ENCODE results near the gene IRAK1BP1. TPM values are rescaled to one million over a fixed set of nuclear protein-coding genes. Genes with fewer than 3 reads are reported as not detected.

The IRAK1BP1 gene
- total and polyA plus RNA-seq, 9 of the 15 experiments (the other 6 are each of a cell fraction or from before 2014, with no cell fraction given): 1.8 to 3.7 (median 2.1) TPM

DNA sequence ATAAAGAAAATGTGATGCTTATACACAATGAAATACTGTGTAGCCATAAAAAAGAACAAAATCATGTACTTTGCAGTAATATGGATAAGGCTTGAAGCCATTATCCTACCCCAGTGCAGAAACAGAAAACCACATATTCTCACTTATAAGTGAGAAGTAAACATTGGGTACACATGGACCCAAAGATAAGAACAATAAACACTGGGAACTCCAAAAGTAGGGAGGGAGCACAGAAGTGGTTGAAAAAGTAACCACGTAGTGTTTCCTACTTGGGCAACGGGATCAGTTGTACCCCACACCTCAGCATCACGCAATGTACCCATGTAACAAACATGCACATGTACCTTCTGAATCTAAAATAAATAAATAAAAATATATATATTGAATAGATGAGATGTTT, 8.2 kb downstream of the IRAK1BP1 start:
- no peak overlapping the region for H3K4me3 ChIP-seq
- no peak overlapping the region for H3K27ac ChIP-seq (ENCODE audit: extremely low read depth, low read depth, low read length)
- DNase-seq (ENCODE audit: extremely low read depth in 1 of 4, low spot score in 3 of 4) (no peak), FAIRE-seq (no peak), ATAC-seq (no peak)
- H2AFZ ChIP-seq (ENCODE audit: low read depth, low read length): no peak overlapping the region
- no peaks in the 10 kb centered on the region for H3K4me1 ChIP-seq (replicated peaks in 1 of 2; ENCODE audit: control insufficient read depth in 2 of 2, insufficient read depth in 2 of 2, low read length in 2 of 2)
- TF ChIP-seq E2F3 (CRISPR knock-in tag; IDR thresholded peaks at IDR 0.05) (no peak), SMARCE1 (IDR thresholded peaks at IDR 0.05) (peak; percentile 51; the same call in 1 of the 2 replicates), WHSC1 (IDR thresholded peaks at IDR 0.05; ENCODE audit: low read length) (no peak), TAL1 (IDR thresholded peaks at IDR 0.05) (peak; percentile 48), TEAD4 (IDR thresholded peaks at IDR 0.05; ENCODE audit: low read length) (peak; percentile 10; the same call in 1 of the 2 replicates), TEAD4 (CRISPR knock-in tag; IDR thresholded peaks at IDR 0.05; ENCODE audit: borderline replicate concordance) (no peak), FOXA1 (IDR thresholded peaks at IDR 0.05; ENCODE audit: borderline replicate concordance) (peak; percentile 37; the same call in 1 of the 2 replicates), BHLHE40 (IDR thresholded peaks at IDR 0.05; ENCODE audit: low read length) (no peak), TCF3 (CRISPR knock-in tag; IDR thresholded peaks at IDR 0.05) (peak; percentile 24; the same call in 1 of the 2 replicates), CXXC5 (CRISPR knock-in tag; IDR thresholded peaks at IDR 0.05) (no peak), FOXA3 (CRISPR knock-in tag; conservative IDR thresholded peaks at IDR 0.05 in 1 of 2, IDR thresholded peaks at IDR 0.05 in 1 of 2) (peak in 1 of 2 experiments; percentile 89; a peak in 2 of 4 replicates), CBFA2T3 (IDR thresholded peaks at IDR 0.05) (peak; percentile 46), DNMT1 (IDR thresholded peaks at IDR 0.05) (no peak), ARID1B (IDR thresholded peaks at IDR 0.05) (peak; percentile 49; the same call in 1 of the 2 replicates), SOX6 (IDR thresholded peaks at IDR 0.05) (peak; percentile 18; the same call in 1 of the 2 replicates)
- TF ChIP-seq, protein P1, sequence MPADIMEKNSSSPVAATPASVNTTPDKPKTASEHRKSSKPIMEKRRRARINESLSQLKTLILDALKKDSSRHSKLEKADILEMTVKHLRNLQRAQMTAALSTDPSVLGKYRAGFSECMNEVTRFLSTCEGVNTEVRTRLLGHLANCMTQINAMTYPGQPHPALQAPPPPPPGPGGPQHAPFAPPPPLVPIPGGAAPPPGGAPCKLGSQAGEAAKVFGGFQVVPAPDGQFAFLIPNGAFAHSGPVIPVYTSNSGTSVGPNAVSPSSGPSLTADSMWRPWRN (IDR thresholded peaks at IDR 0.05; ENCODE audit: low read depth): 0 out of 2 replicates have a peak, but pooled peaks have one; percentile 22
- TF ChIP-seq, protein P2, sequence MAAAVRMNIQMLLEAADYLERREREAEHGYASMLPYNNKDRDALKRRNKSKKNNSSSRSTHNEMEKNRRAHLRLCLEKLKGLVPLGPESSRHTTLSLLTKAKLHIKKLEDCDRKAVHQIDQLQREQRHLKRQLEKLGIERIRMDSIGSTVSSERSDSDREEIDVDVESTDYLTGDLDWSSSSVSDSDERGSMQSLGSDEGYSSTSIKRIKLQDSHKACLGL (CRISPR knock-in tag; IDR thresholded peaks at IDR 0.05; ENCODE audit: borderline replicate concordance, poor library complexity, severe bottlenecking): no peak
- TF ChIP-seq, protein P3, sequence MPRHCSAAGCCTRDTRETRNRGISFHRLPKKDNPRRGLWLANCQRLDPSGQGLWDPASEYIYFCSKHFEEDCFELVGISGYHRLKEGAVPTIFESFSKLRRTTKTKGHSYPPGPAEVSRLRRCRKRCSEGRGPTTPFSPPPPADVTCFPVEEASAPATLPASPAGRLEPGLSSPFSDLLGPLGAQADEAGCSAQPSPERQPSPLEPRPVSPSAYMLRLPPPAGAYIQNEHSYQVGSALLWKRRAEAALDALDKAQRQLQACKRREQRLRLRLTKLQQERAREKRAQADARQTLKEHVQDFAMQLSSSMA (CRISPR knock-in tag; IDR thresholded peaks at IDR 0.05): no peak
- TF ChIP-seq, protein P4, sequence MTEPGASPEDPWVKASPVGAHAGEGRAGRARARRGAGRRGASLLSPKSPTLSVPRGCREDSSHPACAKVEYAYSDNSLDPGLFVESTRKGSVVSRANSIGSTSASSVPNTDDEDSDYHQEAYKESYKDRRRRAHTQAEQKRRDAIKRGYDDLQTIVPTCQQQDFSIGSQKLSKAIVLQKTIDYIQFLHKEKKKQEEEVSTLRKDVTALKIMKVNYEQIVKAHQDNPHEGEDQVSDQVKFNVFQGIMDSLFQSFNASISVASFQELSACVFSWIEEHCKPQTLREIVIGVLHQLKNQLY (CRISPR knock-in tag; conservative IDR thresholded peaks at IDR 0.05): no peak
- no TSS peak for BruUV-seq (replicated peaks)
- intact Hi-C loops (cut with micrococcal nuclease): no loop called here
- no peak overlapping the region for H3K9ac ChIP-seq (ENCODE audit: insufficient read depth in 1 of 2, low read depth in 2 of 2, low read length in 2 of 2)
- ChIA-PET CTCF (ENCODE audit: low intra/inter-chr PET ratio) (no interaction called here), POLR2A (no interaction called here)
- in situ Hi-C loops (cut with MboI): no loop called here
- WGBS (ENCODE audit: insufficient coverage, low coverage, missing lambda C conversion rate): 40% methylated on average over 3 of the region's 3 CpGs
- H3K27me3 ChIP-seq (ENCODE audit: control insufficient read depth in 2 of 2, insufficient read depth in 2 of 2, low read length in 2 of 2): no peaks in the 10 kb centered on the region
- H3K4me2 ChIP-seq (ENCODE audit: insufficient read depth, low read length): no peak overlapping the region
- no peaks in the 10 kb centered on the region for H4K20me1 ChIP-seq (replicated peaks; ENCODE audit: control insufficient read depth, insufficient read depth, low read length)
- no peaks in the 10 kb centered on the region for H3K36me3 ChIP-seq (ENCODE audit: control insufficient read depth, insufficient read depth, low read length)
- no peaks in the 10 kb centered on the region; the same call in 1 of the 2 replicates for H3K9me3 ChIP-seq (replicated peaks; ENCODE audit: control insufficient read depth, insufficient read depth, low read depth, low read length)
- no peaks in the 10 kb centered on the region for H3K79me2 ChIP-seq (ENCODE audit: control insufficient read depth, insufficient read depth, low read length)
- H3K9me1 ChIP-seq (ENCODE audit: control insufficient read depth, insufficient read depth, low read length): no peaks in the 10 kb centered on the region

Data from K562 (cell line).